Kidney (tissue), 14 donors: Measurements from ENCODE around the gene FUCA1. TPM values are rescaled to one million over a fixed set of nuclear protein-coding genes. Genes with fewer than 3 reads are reported as not detected.

ENCODE experiments used
- DNase-seq, 5 donors: peaks; one replicate each; pipeline ENCODE4 v3.0.0-alpha.2; 2013 to 2020
- FAIRE-seq: peaks from 2 replicates; lab custom pipeline; 2012; peaks lifted over from hg19 to GRCh38; lab: Jason Lieb, UNC
- H3K27ac ChIP-seq, 2 donors: one replicate each; pipeline ENCODE4 v1.7.0; 2013; ENCODE audit warnings: low read depth in 2 of 2, low read length in 2 of 2, inconsistent platforms in 1 of 2
- H3K27me3 ChIP-seq: one replicate; pipeline ENCODE4 v1.7.1; 2013; ENCODE audit warnings: low read length, inconsistent platforms; ENCODE audit not compliant: control insufficient read depth, insufficient read depth
- H3K36me3 ChIP-seq, 3 donors: one replicate each; pipeline versions ENCODE4 v1.7.0 to v1.7.1; 2013; ENCODE audit warnings: low read length in 3 of 3, control low read depth in 1 of 3, inconsistent platforms in 1 of 3; ENCODE audit not compliant: insufficient read depth in 3 of 3, control insufficient read depth in 2 of 3
- H3K4me1 ChIP-seq, 3 donors: one replicate each; pipeline versions ENCODE4 v1.7.0 to v1.7.1; 2013; ENCODE audit warnings: low read length in 3 of 3, inconsistent platforms in 1 of 3, low read depth in 1 of 3; ENCODE audit not compliant: control insufficient read depth in 2 of 3, insufficient read depth in 2 of 3
- H3K4me3 ChIP-seq, 3 donors: one replicate each; pipeline versions ENCODE4 v1.7.0 to v1.8.1; 2013; ENCODE audit warnings: low read length in 3 of 3, control low read depth in 1 of 3, inconsistent platforms in 1 of 3
- H3K9ac ChIP-seq, 3 donors: one replicate each; pipeline versions ENCODE4 v1.7.0 to v1.7.1; 2013; ENCODE audit warnings: low read length in 3 of 3, control low read depth in 1 of 3, inconsistent platforms in 1 of 3
- H3K9me3 ChIP-seq, 3 donors: one replicate each; pipeline versions ENCODE4 v1.7.0 to v1.7.1; 2013; ENCODE audit warnings: low read length in 3 of 3, control low read depth in 1 of 3, inconsistent platforms in 1 of 3; ENCODE audit not compliant: control insufficient read depth in 2 of 3, insufficient read depth in 1 of 3
- CTCF ChIP-seq: IDR thresholded peaks from 3 replicates; pipeline ENCODE4 v1.5.1; 2012; ENCODE audit warnings: mild to moderate bottlenecking, moderate library complexity, borderline replicate concordance; ENCODE audit not compliant: insufficient read depth; ENCODE audit errors: extremely low read depth
- intact Hi-C: fragments of 100-400 bp; cut with DNase I; formaldehyde crosslinking; loops from one replicate; pipeline ENCODE4 v1.11.1; 2022
- polyA plus RNA-seq: library from polyadenylated mRNA; stranded (reverse); fragments of 350-450 nt; fragmentation: Illumina TruSeq; extraction: RNeasy Lipid Tissue Mini Kit (QIAGEN cat#74804); gene quantifications from one replicate; pipeline ENCODE4 v1.2.3, GENCODE V29; 2014; ENCODE audit warnings: low read depth, low replicate concordance; ENCODE audit not compliant: insufficient read depth
- total RNA-seq: library from RNA; stranded (reverse); fragmentation: NEBNext Ultra II Directional; extraction: Animal tissue kit (Norgen Biotek cat#: 25700); gene quantifications from one replicate; pipeline ENCODE4 v1.2.1, GENCODE V29; 2021
- donor health status: control.
- donor health status: control.
- donor health status: control.
- donor health status: control.
- donor health status: control.
- donor health status: DM: yes; HTN: yes; CAD: no.
- donor health status: Normal renal cell carcinoma (clear cell type).

Gene FUCA1
- total and polyA plus RNA-seq, 2 donors from 2014 or later: 69.2 to 88.3 TPM

GRCh38 chr1:23801876-23802275, 66.2 kb downstream of the FUCA1 start:
- peaks cover 0 to 25% (median 14%) of the 10 kb centered on the region in 3 donors for H3K4me1 ChIP-seq
- TF ChIP-seq CTCF: no peak
- DNase-seq (no peak), FAIRE-seq (no peak)
- peaks cover 0 to 12% (median 4%) of the 10 kb centered on the region in 3 donors for H3K36me3 ChIP-seq
- intact Hi-C loops: no loop called here
- peak overlapping the region in 1 of 3 donors; percentile 84 for H3K9ac ChIP-seq
- H3K27me3 ChIP-seq: no peaks in the 10 kb centered on the region
- no peaks in the 10 kb centered on the region for H3K9me3 ChIP-seq
- H3K27ac ChIP-seq: peak overlapping the region in 1 of 2 donors; percentile 96
- peak overlapping the region in 1 of 3 donors; percentile 87 for H3K4me3 ChIP-seq

DNA sequence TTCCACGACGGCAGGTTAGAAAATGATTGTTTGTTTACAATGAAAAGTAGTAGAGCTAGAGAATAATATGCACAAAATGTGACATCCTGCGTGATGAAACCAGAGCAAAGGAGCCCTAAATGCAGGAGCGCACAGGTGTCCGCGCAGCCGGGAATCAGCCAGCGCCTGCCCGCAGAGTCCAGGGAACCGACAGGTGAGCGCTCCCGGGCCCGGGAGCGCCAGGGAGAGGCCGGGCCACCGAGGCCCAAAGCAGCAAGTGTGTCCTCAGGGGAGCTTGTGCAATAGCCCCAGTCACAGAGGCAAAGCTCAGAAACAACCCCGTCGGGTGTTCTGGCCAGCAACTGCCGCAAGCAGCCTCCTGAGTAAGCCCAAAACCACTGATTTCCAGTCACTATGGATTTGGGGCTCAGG, 66.7 kb downstream of the FUCA1 start:
- intact Hi-C loops: no loop called here
- peak overlapping the region; percentile 32 to 87 (median 84) for H3K9ac ChIP-seq
- H3K27ac ChIP-seq: peak overlapping the region; percentile 95 to 96
- FAIRE-seq (no peak), DNase-seq (no peak)
- peak overlapping the region; percentile 72 to 87 (median 75) for H3K4me3 ChIP-seq
- no peaks in the 10 kb centered on the region for H3K9me3 ChIP-seq
- peaks cover 0 to 25% (median 14%) of the 10 kb centered on the region in 3 donors for H3K4me1 ChIP-seq
- H3K27me3 ChIP-seq: no peaks in the 10 kb centered on the region
- peaks cover 0 to 14% (median 3%) of the 10 kb centered on the region in 3 donors for H3K36me3 ChIP-seq
- TF ChIP-seq CTCF: no peak

DNA sequence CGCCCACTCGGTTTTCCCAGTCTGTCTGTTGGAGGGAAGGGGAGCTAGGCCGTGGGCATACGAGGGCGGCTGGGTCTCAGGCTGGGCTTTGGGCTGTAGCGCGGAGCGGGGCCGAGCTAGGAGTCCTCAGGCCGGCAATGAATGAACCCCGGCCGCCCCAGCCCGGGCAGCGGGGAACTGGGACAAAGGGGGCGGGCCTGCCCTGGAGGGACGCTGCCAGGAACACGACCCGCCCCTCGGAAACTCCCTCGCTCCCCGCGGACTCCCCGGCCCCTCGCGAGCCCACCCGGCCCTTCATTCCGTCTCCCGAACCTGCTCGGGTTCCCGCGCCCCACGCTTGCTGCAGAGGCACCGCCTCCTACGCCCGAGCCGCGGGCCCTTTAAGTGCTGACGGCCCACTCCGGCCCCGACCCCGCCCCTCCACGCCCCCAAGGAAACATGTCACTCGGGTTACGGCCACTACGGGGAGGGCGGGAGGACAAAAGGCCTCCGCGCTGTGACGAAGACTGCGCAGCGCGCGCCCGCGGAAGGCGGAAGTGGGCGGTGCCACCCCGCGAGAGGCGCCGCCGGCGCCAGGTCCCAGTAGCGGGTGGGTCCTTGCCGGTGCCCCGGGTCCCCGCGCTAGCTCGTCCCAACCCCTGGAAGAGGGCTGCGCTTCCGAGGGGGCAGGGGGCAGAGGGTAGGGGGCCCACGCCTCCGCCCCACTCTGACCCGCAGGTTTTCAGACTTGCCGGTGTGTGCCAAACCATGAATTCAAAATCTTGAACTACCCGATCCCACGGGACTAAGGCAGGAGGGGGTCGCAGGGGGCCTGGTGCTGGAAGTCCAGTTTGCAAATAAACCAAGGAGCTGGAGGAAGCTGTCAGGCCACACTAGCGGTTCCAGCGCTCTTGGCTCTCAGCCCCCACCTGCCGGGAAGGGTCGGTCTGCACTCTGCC, 67.4 kb downstream of the FUCA1 start, which contains the start of gene GALE:
Gene GALE, minus strand, starts transcription at position 355 of the 938 bp plus-strand sequence. CDS start 1,747 bp downstream, outside the sequence.
- Histone ChIP-seq H3K36me3 (peaks cover 0 to 14% (median 3%) of the 10 kb centered on the region in 3 donors), H3K27ac (peak within 1 kb of the TSS; percentile 95 to 96)

More for the DNA sequence above, 67.4 kb downstream of the FUCA1 start, which contains the start of gene GALE:
- Histone ChIP-seq H3K9ac (peak within 1 kb of the TSS; percentile 41 to 87 (median 84)), H3K27me3 (no peaks in the 10 kb centered on the region), H3K4me3 (peak within 1 kb of the TSS; percentile 72 to 87 (median 76)), H3K4me1 (peaks cover 0 to 25% (median 14%) of the 10 kb centered on the region in 3 donors), H3K9me3 (no peaks in the 10 kb centered on the region)
- FAIRE-seq (no peak), DNase-seq (peak; percentile 96 to 99 (median 98))
- intact Hi-C loops: no loop called here
- TF ChIP-seq CTCF: no peak
